T-helper 1 cell treated with Interleukin-12 subunit alpha and Interleukin-12 subunit beta and Interleukin-4 antibody, amounts not matched to agents 30 ng/mL and 1 ng/mL, for 36 hours (primary cell): Measurements from ENCODE around the gene CCPG1. TPM values are rescaled to one million over a fixed set of nuclear protein-coding genes. Genes with fewer than 3 reads are reported as not detected.

Experiments used
- intact Hi-C: fragments of 100-400 bp; cut with micrococcal nuclease; formaldehyde crosslinking; loops from one replicate; pipeline ENCODE4 v1.15.1; 2024
- total RNA-seq: library from RNA; stranded (reverse); gene quantifications from 2 replicates; pipeline ENCODE4 v1.2.3, GENCODE V29; 2022

The CCPG1 gene
- total RNA-seq, 1 donor from 2014 or later: 26.2 TPM

GRCh38 chr15:55383687-55384086, 24.5 kb downstream of the CCPG1 start:
- intact Hi-C loops: no loop called here

DNA sequence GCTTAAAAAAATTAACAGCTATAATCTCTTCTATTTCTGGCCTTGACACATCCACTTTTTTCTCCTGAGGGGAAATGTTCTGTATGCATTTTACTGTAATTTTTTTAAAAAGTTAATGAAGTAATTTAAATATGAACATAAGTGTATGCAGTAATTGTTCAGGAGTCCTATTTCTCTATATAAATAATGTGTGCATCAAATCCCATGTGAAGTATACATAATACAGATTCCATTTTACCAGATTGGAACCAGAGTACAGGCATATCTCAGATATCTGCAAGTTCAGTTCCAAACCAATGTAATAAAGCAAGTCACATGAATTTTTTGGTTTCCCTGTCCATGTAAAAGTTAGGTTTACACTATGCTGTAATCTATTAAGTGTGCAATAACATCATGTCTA, 26.6 kb downstream of the CCPG1 start:
- intact Hi-C loops: no loop called here

DNA sequence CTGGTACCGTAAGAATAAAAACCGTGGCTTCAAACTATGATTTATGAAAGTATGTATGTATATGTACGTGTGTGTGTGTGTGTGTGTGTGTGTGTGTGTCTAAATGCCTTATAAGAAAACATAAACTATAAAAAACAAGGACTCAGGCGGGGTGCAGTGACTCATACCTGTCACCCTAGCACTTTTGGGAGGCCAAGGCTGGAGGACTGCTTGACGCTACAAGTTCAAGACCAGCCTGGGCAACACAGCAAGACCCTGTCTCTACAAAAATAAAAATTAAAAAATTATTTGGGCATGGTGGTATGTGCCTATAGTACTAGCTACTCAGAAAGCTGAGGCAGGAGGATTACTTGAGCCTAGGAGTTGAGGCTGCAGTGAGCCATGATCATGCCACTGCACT, 29.1 kb downstream of the CCPG1 start:
- intact Hi-C loops: loop anchor here (2.0 kb wide), 1 partner anchor 56 kb away; no protein-coding TSS in a partner anchor

GRCh38 chr15:55372701-55373440, 35.3 kb downstream of the CCPG1 start:
- intact Hi-C loops: no loop called here

GRCh38 chr15:55366981-55367380, 41.2 kb downstream of the CCPG1 start:
- intact Hi-C loops: no loop called here

DNA sequence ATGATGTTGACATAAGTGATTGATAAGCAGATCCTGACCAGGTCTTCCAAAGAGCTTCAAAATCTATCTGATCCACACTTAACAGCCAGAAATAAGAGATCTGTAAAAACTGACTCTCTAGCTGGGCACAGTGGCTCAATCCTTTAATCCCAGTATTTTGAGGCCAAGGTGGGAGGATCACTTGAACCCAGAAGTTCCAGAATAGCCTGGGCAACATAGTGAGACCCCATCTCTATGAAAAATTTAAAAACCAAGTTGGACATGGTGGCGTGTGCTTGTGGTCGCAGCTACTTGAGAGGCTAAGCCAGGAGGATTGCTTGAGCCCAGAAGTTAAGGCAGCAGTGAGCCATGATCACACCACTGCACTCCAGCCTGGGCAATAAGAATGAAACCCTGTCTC, 45.5 kb downstream of the CCPG1 start:
- intact Hi-C loops: no loop called here

DNA sequence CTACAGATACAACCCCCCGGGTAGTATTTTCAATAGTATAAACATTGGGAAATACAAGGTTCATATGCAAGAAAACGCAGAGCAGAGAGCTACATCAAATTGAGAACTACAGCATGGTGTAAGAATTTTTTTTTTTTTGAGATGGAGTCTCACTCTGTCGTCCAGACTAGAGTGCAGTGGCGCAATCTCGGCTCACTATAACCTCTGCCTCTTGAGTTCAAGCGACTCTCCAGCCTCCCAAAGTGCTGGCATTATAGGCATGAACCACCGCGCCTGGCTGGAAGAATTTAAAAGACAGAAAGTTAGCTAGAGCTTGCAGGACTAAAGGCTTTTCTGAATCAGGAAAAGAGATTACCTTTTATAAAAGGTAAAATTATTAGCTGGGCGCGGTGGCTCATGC, 47.1 kb downstream of the CCPG1 start:
- intact Hi-C loops: no loop called here

DNA sequence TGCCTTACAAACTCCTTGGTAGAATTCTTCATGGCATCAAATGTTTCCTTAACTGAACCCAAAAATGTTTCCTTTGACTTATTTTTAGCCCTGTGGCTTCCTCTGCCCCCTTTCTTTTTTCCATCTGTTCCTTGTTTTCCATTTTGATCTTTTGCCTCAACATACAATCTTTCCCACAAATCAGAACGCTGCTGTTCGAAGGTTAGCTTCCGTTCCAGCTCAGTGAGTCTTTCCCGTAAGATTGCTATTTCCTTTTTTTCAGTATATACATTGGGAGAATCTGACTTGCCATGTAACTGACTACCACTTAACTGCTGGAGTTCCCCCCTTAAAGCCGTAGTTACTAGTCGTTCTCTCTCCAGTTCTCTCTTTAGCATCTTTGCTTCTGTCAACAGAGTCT, 47.9 kb downstream of the CCPG1 start:
- intact Hi-C loops: no loop called here

GRCh38 chr15:55358471-55358870, 49.7 kb downstream of the CCPG1 start:
- intact Hi-C loops: no loop called here

DNA sequence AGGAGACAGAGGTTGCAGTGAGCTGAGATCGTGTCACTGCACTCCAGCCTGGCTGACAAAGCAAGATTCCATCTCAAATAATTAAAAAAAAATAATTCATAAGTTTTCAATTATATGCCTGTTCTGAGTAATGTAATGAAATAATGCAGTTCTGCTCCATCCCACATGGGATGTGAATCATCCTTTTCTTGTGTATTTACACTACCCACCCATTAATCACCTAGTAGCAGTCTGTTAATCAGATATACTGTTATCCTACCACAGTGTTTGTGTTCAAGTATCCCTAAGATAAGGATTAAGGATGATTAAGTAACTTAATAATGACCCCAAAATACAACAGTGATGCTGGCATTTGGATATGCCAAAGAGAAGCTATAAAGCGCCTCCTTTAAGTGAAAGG, 50.4 kb downstream of the CCPG1 start:
- intact Hi-C loops: no loop called here

DNA sequence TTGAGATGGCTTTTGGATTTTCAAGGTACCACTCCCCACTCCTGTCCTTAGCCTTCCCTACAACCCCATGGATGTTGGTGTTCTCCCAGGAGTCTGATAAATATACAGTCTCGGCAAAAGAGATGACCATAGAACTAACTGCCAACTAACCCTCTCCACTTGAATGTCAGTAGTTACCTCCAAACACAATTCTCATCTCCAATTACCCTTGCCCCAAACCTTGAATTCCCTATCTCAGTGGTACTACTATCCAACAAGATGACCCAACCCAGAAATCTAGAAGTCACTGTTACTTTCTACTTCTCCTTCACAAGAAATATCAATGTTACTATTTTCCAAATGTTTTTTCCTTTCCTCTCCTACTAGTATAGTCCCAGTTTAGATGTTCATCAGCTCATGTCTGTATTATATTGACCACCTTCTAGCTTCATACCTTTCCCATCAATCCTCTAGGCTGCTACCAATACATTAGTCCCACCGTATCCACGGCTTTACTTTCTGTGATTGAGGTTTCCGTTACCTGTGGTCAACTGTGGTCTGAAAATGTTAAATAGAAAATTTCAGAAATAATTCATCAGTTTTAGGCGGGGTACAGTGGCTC, 51.1 kb downstream of the CCPG1 start:
- intact Hi-C loops: no loop called here

DNA sequence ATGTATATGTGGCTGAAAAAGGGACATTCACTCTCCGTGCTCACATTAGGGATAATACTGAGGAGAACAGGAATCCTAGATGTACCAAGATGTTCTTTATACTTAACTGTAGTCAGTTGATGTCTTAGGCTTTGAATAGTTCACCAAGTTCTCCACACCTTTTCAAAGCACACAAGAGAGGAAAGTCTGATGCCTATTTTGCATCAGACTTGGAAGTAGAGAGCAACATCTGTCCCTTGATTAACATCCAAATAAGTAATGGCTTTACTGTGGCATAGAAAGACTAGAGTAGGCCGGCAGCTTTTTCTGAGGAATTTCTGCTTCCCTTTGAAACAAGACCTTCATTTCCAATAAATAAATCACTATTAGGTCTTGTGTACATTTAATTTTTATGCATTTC, 55.1 kb downstream of the CCPG1 start:
- intact Hi-C loops: no loop called here

DNA sequence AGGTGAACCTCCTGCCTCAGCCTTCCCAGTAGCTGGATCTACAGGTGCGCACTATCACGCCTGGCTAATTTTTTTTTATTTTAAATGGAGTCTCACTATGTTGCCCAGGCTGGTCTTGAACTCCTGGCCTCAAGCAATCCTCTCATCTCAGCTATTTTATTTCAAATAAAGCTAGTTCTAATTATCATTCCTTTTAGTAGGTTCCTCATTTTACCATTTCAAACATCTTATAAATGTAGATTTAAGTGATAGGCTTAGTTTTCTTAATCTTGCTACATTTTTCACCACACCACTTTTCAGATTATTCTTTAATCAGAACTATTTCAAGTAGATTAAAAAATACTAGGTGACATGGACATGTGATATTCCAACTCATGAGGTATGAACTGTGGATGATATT, 58.9 kb downstream of the CCPG1 start:
- intact Hi-C loops: no loop called here

- intact Hi-C loops: no loop called here
Observed at GRCh38 chr15:55348281-55348778, 59.8 kb downstream of the CCPG1 start.

DNA sequence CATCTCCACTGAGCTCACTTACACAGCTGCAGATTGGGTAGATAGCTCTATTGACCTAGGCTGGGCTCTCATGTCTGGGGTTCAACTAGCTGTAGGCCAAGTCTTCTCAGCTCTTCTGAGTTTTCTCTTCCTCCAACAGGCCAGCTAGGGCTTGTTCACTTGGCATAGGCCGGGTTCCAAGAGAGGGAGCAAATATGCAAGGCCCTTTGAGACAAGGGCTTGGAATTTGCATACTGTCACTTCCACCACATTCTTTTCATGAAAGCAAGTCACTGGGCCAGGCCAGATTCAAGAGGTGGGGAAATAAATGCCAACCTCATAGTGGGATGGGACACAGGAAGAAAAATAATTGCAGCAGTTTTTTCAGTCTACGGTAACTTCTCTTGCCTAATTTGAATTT, 64.0 kb downstream of the CCPG1 start:
- intact Hi-C loops: no loop called here

DNA sequence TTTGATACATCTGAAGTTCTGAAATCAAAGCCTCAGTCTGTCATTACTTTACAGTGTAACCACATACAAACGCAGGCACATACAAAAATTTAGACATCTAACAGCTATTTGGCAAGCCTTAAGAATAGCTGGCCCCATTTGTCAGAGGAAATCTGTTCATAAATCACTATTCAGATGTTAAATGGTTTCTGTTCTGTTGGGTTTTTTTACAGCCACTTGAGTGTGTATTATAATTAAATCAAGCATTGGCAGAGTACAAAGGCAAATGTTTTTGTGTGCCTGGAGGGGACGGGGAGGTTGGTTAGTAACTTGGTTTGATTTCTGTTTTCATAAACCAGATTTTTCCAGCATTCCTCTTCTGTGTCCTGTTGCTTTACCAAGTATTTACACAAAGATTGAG, 65.0 kb downstream of the CCPG1 start:
- intact Hi-C loops: no loop called here

DNA sequence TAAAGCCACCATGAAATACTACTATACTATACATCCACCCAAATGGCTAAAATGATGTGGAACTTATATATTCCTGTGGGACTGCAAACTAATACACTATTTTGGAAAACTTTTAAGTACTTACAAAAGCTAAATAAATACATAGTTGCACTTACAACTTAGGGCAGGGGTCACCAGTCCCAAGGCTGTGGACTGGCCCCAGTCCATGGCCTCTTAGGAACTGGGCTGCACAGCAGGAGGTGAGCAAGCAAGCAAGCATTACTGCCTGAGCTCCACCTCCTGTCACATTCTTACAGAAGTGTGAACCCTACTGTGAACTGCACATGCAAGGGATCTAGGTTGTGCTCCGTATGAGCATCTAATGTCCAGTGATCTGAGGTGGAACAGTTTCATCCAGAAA, 71.0 kb downstream of the CCPG1 start:
- intact Hi-C loops: no loop called here

- intact Hi-C loops: no loop called here
Observed at GRCh38 chr15:55334997-55335396, 73.2 kb downstream of the CCPG1 start.

GRCh38 chr15:55334371-55334770, 73.8 kb downstream of the CCPG1 start:
- intact Hi-C loops: no loop called here

DNA sequence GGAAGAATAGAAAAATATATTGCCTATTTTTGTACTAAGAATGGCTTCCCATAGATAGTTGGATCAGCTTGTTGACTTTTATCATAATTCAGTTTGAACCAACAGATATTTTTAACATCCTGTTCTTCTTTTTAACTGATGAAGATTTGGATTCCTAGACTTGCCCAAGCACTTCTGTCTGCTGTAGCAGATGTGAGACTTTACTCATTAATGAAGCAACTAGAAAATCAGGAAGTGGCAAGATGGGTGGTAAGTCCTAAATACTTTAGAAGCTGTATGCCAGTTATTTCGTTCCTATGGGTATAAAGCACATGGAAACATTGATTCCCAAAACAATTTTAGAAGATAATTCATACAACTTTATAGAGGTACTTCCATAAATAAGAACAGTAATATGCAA, 80.8 kb downstream of the CCPG1 start:
- intact Hi-C loops: no loop called here

GRCh38 chr15:55322467-55322866, 85.7 kb downstream of the CCPG1 start:
- intact Hi-C loops: no loop called here

DNA sequence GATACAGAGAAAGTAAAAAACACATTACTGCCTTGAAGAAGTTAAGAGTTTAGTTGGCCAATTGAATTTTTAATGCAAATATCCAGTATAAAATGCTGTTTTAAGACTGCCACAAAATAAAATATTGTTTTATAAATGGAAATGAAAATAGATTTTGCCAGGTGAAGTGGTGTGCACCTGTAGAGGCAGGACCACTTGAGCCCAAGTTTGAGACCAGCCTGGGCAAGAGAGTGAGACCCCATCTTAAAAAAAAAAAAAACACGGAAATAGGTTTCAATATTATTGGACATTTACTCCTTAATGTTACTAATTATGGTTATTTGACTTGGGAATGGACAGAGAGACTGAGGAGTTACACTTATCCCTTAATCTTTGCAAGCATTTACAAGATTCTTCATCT, 87.2 kb downstream of the CCPG1 start:
- intact Hi-C loops: no loop called here

- intact Hi-C loops: no loop called here
Observed at GRCh38 chr15:55320238-55320550, 88.0 kb downstream of the CCPG1 start.
